OCI-LY7 (cell line): ENCODE measurements around the gene DAB2IP. TPM values are rescaled to one million over a fixed set of nuclear protein-coding genes. Genes with fewer than 3 reads are reported as not detected.

Source experiments
- BruUV-seq: library from RNA; stranded (reverse); fragments of 400-500 nt; replicated peaks from 2 replicates; lab custom pipeline; 2021; lab: Mats Ljungman, UMichigan
- CTCF ChIA-PET: fragments of 300-600 bp; sonication (Branson Sonifier 250); formaldehyde crosslinking; loops from one replicate; lab custom pipeline; 2022; ENCODE audit warnings: antibody characterized with exemption; ENCODE audit not compliant: unreplicated experiment; lab: Charles Lee
- POLR2A ChIA-PET: fragments of 300-600 bp; sonication (Branson Sonifier 250); formaldehyde crosslinking; loops from one replicate; lab custom pipeline; 2022; ENCODE audit warnings: antibody characterized with exemption; lab: Charles Lee
- DNase-seq: peaks from one replicate; pipeline ENCODE4 v3.0.0-alpha.2; 2015; ENCODE audit warnings: low spot score
- H2AFZ ChIP-seq: fragments of 200-600 bp; sonication (generic), shearing (Covaris generic); 2 replicates; pipeline ENCODE4 v1.6.1; 2014; ENCODE audit warnings: mild to moderate bottlenecking, antibody characterized with exemption, low read length, moderate library complexity
- H3K27ac ChIP-seq: fragments of 200-600 bp; sonication (generic); 2 replicates; pipeline ENCODE4 v1.5.1; 2014; ENCODE audit warnings: mixed run types, low read depth, mild to moderate bottlenecking, moderate library complexity, low read length, inconsistent platforms; ENCODE audit not compliant: poor library complexity, severe bottlenecking
- H3K36me3 ChIP-seq: fragments of 200-600 bp; sonication (generic); 2 replicates; pipeline ENCODE4 v1.6.1; 2014; ENCODE audit warnings: mild to moderate bottlenecking, antibody characterized with exemption, low read length, moderate library complexity, mixed read lengths; ENCODE audit not compliant: insufficient read depth
- H3K4me1 ChIP-seq: fragments of 200-600 bp; sonication (generic); 2 replicates; pipeline ENCODE4 v1.5.1; 2014; ENCODE audit warnings: mild to moderate bottlenecking, low read length; ENCODE audit not compliant: insufficient read depth, poor library complexity, severe bottlenecking
- H3K4me2 ChIP-seq: fragments of 200-600 bp; sonication (generic); 2 replicates; pipeline ENCODE4 v1.6.1; 2014; ENCODE audit warnings: mild to moderate bottlenecking, low read length
- H3K4me3 ChIP-seq: fragments of 200-600 bp; sonication (generic); 2 replicates; pipeline ENCODE4 v1.5.1; 2014; ENCODE audit warnings: mild to moderate bottlenecking, low read depth, low read length; ENCODE audit not compliant: poor library complexity, severe bottlenecking
- H3K79me2 ChIP-seq: fragments of 200-600 bp; sonication (generic); 2 replicates; pipeline ENCODE4 v1.6.1; 2016; ENCODE audit warnings: low read depth, mild to moderate bottlenecking, low read length, moderate library complexity, mixed read lengths; ENCODE audit not compliant: insufficient read depth
- H3K9me2 ChIP-seq: fragments of 200-600 bp; sonication (generic); 2 replicates; pipeline ENCODE4 v1.6.1; 2016; ENCODE audit warnings: mild to moderate bottlenecking, low read length, mixed read lengths; ENCODE audit not compliant: insufficient read depth
- H3K9me3 ChIP-seq: fragments of 200-600 bp; sonication (generic); 2 replicates; pipeline ENCODE4 v1.6.1; 2014; ENCODE audit warnings: mild to moderate bottlenecking, mixed run types, low read length, mixed read lengths
- H4K20me1 ChIP-seq: fragments of 200-600 bp; sonication (generic); 2 replicates; pipeline ENCODE4 v1.6.1; 2014; ENCODE audit warnings: mild to moderate bottlenecking, antibody characterized with exemption, low read length, moderate library complexity, mixed read lengths; ENCODE audit not compliant: insufficient read depth
- EZH2phosphoT487 ChIP-seq: fragments of 200-600 bp; sonication (generic); IDR thresholded peaks from 2 replicates; pipeline ENCODE4 v1.6.1; 2018; ENCODE audit warnings: low read depth, borderline replicate concordance, mild to moderate bottlenecking, mixed run types, antibody characterized with exemption, low read length, moderate library complexity, mixed read lengths
- intact Hi-C: fragments of 100-400 bp; cut with micrococcal nuclease; formaldehyde crosslinking; loops from one replicate; pipeline ENCODE4 v1.10.0; 2022; ENCODE audit not compliant: unreplicated experiment
- total RNA-seq, 2 experiments: library from RNA; depleted of rRNA in 1 of 2; stranded (reverse); fragments of >200 nt in 1 of 2; shearing (Covaris generic) in 1 of 2; gene quantifications; 2 replicates each; pipeline ENCODE4 v1.2.3, GENCODE V29; 2014 to 2022
- TF ChIP-seq, protein P1 (sequence below): fragments of 200-600 bp; sonication (generic); conservative IDR thresholded peaks from 2 replicates; pipeline ENCODE4 v1.5.1; 2014; ENCODE audit warnings: mild to moderate bottlenecking, antibody characterized with exemption, low read length, moderate library complexity, mixed read lengths

The DAB2IP gene
- total RNA-seq, 2 experiments from 2014 or later: 3.9 to 11.1 TPM

GRCh38 chr9:121833061-121833460, 181.6 kb downstream of the DAB2IP start:
- BruUV-seq: no TSS peak
- CTCF ChIA-PET: interaction anchor here (0.9 kb wide), 2 partner anchors 10 to 98 kb away, joined by 3 read pairs; no protein-coding TSS in a partner anchor

More at GRCh38 chr9:121833061-121833460, 181.6 kb downstream of the DAB2IP start:
- Histone ChIP-seq H3K4me1 (no peaks in the 10 kb centered on the region), H3K27ac (no peak overlapping the region), H3K79me2 (no peaks in the 10 kb centered on the region), H3K36me3 (no peaks in the 10 kb centered on the region), H3K9me3 (no peaks in the 10 kb centered on the region), H3K4me3 (no peak overlapping the region), H3K9me2 (no peaks in the 10 kb centered on the region), H2AFZ (no peak overlapping the region), H3K4me2 (no peak overlapping the region), H4K20me1 (no peaks in the 10 kb centered on the region)
- no peak for DNase-seq
- intact Hi-C loops: no loop called here
- TF ChIP-seq, protein P1, sequence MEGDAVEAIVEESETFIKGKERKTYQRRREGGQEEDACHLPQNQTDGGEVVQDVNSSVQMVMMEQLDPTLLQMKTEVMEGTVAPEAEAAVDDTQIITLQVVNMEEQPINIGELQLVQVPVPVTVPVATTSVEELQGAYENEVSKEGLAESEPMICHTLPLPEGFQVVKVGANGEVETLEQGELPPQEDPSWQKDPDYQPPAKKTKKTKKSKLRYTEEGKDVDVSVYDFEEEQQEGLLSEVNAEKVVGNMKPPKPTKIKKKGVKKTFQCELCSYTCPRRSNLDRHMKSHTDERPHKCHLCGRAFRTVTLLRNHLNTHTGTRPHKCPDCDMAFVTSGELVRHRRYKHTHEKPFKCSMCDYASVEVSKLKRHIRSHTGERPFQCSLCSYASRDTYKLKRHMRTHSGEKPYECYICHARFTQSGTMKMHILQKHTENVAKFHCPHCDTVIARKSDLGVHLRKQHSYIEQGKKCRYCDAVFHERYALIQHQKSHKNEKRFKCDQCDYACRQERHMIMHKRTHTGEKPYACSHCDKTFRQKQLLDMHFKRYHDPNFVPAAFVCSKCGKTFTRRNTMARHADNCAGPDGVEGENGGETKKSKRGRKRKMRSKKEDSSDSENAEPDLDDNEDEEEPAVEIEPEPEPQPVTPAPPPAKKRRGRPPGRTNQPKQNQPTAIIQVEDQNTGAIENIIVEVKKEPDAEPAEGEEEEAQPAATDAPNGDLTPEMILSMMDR: no peak
- no peak for TF ChIP-seq EZH2phosphoT487
- POLR2A ChIA-PET: interaction anchor here (0.8 to 2.0 kb wide), 3 partner anchors 9 to 13 kb away, joined by 3 to 6 read pairs (median 5); no protein-coding TSS in a partner anchor

Other genes starting within 250 kb of the DAB2IP start
- not detected in 2 replicates for gene GGTA1, start 151.8 kb upstream of the DAB2IP start, total RNA-seq (2014; rRNA removed; shearing (Covaris generic))
- not detected in 2 replicates for gene GGTA1, start 151.8 kb upstream of the DAB2IP start, total RNA-seq (2022)